Amniotic stem cell (primary cell): Measurements from ENCODE around the gene ARFGAP2.
"Not testable (repeated sequence)": the region's sequence is repeated elsewhere in the genome, so short reads cannot be mapped to it uniquely, and the experiment has no call there.

Experiments
- DNase-seq: peaks from one replicate; lab custom pipeline; 2025; lab: John Stamatoyannopoulos, UW

Gene ARFGAP2

DNA sequence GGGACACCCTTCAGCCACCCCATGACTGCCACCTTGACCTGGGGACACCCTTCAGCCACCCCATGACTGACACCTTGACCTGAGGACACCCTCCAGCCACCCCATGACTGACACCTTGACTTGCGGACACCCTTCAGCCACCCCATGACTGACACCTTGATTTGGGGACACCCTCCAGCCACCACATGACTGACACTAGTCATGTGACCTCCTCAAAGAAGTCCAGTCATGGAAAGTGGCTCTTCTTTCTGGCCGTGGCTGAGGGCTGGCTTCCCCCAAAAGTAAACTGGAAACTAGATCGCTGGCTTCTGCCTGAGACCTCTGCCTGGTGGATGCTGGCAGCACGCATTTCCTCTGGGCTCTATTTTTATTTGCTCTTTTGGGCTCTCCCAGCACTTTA, 28.4 kb downstream of the ARFGAP2 start:
- DNase-seq, result no peak

DNA sequence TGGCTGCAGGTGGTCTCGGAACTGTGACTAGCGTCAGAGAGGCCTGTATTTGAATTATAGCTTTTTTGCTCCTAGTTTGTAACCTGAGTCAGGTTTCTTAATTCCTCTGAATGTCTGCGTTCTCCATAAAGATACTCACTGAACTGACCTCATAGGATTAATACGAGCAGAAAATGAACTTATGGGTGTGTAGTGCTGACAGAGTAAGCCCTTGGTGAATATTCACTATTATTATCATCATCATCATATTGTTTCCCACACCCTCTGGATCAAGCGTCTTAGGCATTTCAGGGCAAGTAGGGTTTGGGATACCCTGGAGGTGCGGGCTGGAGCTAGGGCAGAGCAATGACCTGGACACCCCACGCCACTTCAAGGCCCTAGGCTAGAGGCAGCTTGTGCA, 29.0 kb downstream of the ARFGAP2 start:
- DNase-seq, result no peak

DNA sequence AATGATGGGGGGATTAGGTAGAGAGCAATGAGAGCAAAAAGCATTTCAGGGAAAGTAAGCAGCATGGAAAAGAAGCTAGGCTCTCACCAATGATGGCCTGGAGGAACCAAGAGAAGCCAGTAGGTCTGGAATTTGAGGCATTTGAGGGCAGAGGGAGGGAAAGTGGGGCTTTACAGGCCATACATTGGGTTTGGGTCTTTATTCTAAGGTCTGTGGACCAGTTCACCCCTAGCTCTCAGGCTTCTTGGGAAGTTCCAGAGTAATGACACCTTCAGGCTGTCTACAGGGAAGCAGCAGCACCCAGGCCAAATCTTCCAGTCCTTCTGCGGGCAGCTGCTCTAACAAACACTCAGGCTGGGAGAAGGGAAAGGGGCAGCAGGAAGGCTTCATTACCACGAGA, 29.4 kb downstream of the ARFGAP2 start:
- DNase-seq, result no peak

GRCh38 chr11:47144541-47144940, 32.1 kb downstream of the ARFGAP2 start:
- no peak for DNase-seq

- DNase-seq, result peak; percentile 47
Measured at GRCh38 chr11:47143322-47143721, 33.4 kb downstream of the ARFGAP2 start.

GRCh38 chr11:47139878-47140277, 36.8 kb downstream of the ARFGAP2 start:
- DNase-seq, result no peak

DNA sequence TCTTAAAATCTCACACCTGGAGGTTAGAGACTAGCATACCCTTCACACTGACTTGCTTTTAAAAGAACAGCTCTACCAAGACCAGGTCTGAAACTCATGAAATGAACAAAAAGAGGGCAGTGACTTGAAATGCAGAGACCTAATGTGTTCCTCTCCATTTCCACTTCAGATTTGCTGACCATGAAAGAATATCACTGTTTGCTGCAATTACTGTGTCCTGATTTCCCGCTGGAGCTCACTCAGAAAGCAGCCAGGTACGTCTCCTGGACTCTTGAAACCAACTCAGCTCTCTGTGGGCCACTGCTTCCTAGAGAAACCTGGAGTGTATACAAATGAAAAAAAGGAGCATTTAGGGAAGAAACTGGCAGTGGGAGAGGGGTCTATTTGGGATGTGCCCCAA, 39.2 kb downstream of the ARFGAP2 start:
- DNase-seq, result no peak

GRCh38 chr11:47136921-47137320, 39.8 kb downstream of the ARFGAP2 start:
- DNase-seq, result no peak

- DNase-seq, result no peak
Measured at GRCh38 chr11:47136327-47136726, 40.4 kb downstream of the ARFGAP2 start.

GRCh38 chr11:47132981-47133380, 43.7 kb downstream of the ARFGAP2 start:
- DNase-seq, result no peak

DNA sequence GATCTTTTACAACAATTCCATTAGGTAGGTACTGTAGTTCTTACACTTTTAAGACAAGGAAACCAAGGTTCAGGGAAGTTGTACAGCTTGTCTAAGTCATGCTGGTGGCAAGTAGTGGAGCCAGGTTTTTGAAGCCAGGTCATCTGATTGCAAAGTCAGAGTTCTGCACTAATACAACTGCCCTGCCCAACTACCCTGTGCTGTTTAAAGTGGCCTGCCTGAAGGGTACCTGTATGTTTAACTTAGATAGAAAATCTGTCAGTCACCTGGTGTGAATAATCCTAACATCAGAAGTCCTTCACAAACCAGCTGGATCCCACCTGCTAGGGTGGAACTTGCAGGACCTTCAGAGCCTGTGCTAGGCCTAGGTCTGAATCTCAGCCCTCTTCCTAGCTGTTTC, 44.2 kb downstream of the ARFGAP2 start:
- no peak for DNase-seq

GRCh38 chr11:47131136-47131535, 45.5 kb downstream of the ARFGAP2 start:
- no peak for DNase-seq

DNA sequence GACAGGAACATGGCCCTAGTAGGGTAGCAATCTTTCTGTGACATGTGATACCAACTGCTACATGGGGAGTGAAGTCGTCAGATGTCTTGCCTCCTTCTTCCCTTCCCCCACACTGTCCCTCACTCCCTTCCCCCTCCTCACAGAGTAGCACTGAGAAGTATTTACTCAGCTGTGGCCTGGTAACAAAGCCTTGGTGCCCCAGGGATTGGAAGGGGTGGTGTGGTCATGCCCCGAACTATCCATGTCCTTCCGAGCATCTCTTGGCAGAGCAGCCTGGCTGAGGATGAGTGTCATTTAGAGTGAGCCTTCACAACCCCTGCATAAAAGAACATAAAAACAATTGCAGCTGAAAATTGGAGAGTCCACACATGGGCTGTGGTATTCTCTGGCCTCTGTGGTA, 46.1 kb downstream of the ARFGAP2 start:
- no peak for DNase-seq

DNA sequence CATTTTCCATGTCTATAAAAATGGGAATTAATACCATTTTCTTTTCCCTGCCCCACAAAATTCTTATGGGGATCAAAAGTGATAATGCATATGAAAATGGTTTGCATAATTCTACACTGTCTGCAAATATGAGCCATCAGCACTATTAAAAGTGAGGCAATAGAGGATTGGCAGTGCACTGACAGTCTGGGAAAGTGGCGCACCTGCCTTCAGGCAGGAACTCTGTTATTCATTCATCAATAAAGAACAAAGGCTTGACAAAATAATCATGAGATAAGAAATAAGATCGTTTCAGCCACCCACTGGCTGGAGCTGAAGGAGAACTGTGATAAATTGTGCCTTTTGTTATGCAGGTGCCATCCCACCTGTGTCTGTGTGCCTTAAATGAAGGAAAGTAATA, 49.5 kb downstream of the ARFGAP2 start:
- DNase-seq, result no peak

DNA sequence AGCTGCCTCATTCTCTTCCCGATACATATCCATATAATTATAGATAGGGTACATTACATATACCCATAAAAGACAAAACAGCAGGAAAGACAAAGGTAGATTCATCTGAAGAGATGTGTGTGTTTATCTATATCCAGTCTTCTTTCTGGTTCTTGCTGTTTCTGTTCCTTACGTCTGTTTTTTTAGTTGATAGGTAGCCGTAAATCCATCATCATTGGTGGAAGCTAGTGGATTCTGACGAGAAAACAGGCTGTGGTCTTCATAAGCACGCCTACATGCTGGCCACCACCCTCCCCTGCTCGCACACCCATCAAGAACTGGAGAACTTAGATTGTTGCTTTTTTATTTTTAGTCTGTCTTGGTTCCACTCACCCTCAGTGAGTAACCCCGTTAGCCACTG, 51.6 kb downstream of the ARFGAP2 start:
- DNase-seq, result no peak

DNA sequence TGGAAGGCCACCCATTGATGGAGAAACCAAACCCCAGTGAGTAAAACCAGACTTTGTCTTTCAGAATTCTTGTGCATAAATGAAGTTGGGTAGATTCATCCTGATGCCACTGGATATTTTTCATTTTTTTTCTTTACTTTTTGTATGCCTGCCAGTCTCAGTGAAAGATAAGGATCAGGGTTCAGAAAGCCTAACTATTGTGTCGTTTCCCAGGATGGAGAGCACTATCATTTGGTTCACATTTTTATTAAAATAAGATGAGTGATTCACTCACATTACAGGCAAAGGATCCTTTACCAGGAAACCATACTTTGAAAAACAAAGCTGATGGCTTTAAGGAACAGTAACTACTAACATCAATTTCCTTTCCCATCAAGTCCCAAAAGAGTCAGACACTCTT, 52.0 kb downstream of the ARFGAP2 start:
- no peak for DNase-seq

DNA sequence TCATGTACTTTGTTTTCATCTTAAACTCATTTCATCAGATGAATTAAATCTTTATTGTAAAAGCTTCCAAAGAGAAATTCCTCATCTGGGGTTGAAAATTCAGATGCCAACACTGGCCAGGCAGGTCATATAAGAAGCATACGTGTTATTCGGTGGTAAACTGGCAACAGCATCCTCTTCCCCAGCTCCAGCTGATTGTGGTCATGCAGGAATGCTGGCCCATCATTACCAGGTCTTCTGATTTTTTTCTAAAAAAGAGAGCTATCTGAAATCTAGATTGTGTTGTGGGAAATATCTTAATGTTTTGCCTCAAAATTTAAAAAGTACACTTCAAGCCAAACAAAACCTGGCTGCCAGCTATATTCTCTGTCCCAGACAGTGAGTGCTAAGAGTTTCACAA, 53.6 kb downstream of the ARFGAP2 start:
- no peak for DNase-seq

- DNase-seq, result no peak
Measured at GRCh38 chr11:47121731-47122130, 54.9 kb downstream of the ARFGAP2 start.

GRCh38 chr11:47121056-47121455, 55.6 kb downstream of the ARFGAP2 start:
- DNase-seq, result no peak

- not testable (repeated sequence) for DNase-seq
Measured at GRCh38 chr11:47118958-47119688, 57.6 kb downstream of the ARFGAP2 start.
